ENCODE data around the gene SLC11A1.

- TF ChIP-seq CTCF (IDR thresholded peaks at IDR 0.05; ENCODE audit: poor library complexity) (no peak), EZH2 (IDR thresholded peaks at IDR 0.05; ENCODE audit: borderline replicate concordance) (no peak), EZH2phosphoT487 (IDR thresholded peaks at IDR 0.05; ENCODE audit: low read depth, severe bottlenecking, unreplicated experiment) (no peak)
Observed at GRCh38 chr2:218360453-218360852, 21.6 kb upstream of the SLC11A1 start.
